Kidney capillary endothelial cell (primary cell): ENCODE data around the gene SH3RF3.

ENCODE experiments used
- DNase-seq: peaks from one replicate; pipeline ENCODE4 v3.0.0-alpha.2; 2018; ENCODE audit warnings: low spot score

The SH3RF3 gene

GRCh38 chr2:109182426-109182825 is 53.4 kb downstream of the SH3RF3 start:
- no peak for DNase-seq

- no peak for DNase-seq
Observed at GRCh38 chr2:109183871-109184270, 54.9 kb downstream of the SH3RF3 start.

- DNase-seq = no peak
Observed at GRCh38 chr2:109184368-109184767, 55.4 kb downstream of the SH3RF3 start.

- no peak for DNase-seq
Observed at GRCh38 chr2:109185338-109185737, 56.3 kb downstream of the SH3RF3 start.

GRCh38 chr2:109185821-109186570 is 57.0 kb downstream of the SH3RF3 start:
- no peak for DNase-seq

- DNase-seq = no peak
Observed at GRCh38 chr2:109186656-109187250, 57.7 kb downstream of the SH3RF3 start.

GRCh38 chr2:109187711-109188495 is 58.9 kb downstream of the SH3RF3 start:
- DNase-seq = no peak

GRCh38 chr2:109188496-109188890 is 59.5 kb downstream of the SH3RF3 start:
- DNase-seq = no peak

- DNase-seq = no peak
Observed at GRCh38 chr2:109188898-109189297, 59.9 kb downstream of the SH3RF3 start.

GRCh38 chr2:109189751-109190150 is 60.7 kb downstream of the SH3RF3 start:
- DNase-seq = no peak

- no peak for DNase-seq
Observed at GRCh38 chr2:109193807-109194619, 65.0 kb downstream of the SH3RF3 start.

- no peak for DNase-seq
Observed at GRCh38 chr2:109194620-109194937, 65.6 kb downstream of the SH3RF3 start.

GRCh38 chr2:109195193-109196045 is 66.4 kb downstream of the SH3RF3 start:
- no peak for DNase-seq

- no peak for DNase-seq
Observed at GRCh38 chr2:109196081-109196875, 67.3 kb downstream of the SH3RF3 start.

- no peak for DNase-seq
Observed at GRCh38 chr2:109197491-109198418, 68.8 kb downstream of the SH3RF3 start.

GRCh38 chr2:109199790-109200189 is 70.8 kb downstream of the SH3RF3 start:
- DNase-seq = no peak

GRCh38 chr2:109200616-109201464 is 71.8 kb downstream of the SH3RF3 start:
- DNase-seq = no peak
